Activated naive CD8-positive, alpha-beta T cell (primary cell): ENCODE data around the gene NES.
"Not testable (repeated sequence)": the region's sequence is repeated elsewhere in the genome, so short reads cannot be mapped to it uniquely, and the experiment has no call there.

Experiments used
- H3K27ac Mint-ChIP-seq: one replicate; pipeline ENCODE4 v1.8.0; 2021; ENCODE audit warnings: mixed read lengths
- H3K27me3 Mint-ChIP-seq: one replicate; pipeline ENCODE4 v1.8.0; 2021; ENCODE audit warnings: mixed read lengths
- H3K36me3 Mint-ChIP-seq: one replicate; pipeline ENCODE4 v1.8.0; 2021; ENCODE audit warnings: mixed read lengths
- H3K4me1 Mint-ChIP-seq: one replicate; pipeline ENCODE4 v1.8.0; 2021; ENCODE audit warnings: low read depth, mixed read lengths
- H3K4me3 Mint-ChIP-seq: one replicate; pipeline ENCODE4 v1.8.0; 2021; ENCODE audit warnings: mild to moderate bottlenecking, mixed read lengths
- H3K9me3 Mint-ChIP-seq: one replicate; pipeline ENCODE4 v1.8.0; 2021; ENCODE audit warnings: low read depth, mixed read lengths

The NES gene

GRCh38 chr1:156640842-156641706 lies 36.1 kb downstream of the NES start:
- Mint-ChIP-seq H3K9me3 (no peaks in the 10 kb centered on the region), H3K27me3 (peaks cover 54% of the 10 kb centered on the region), H3K4me1 (peaks cover 32% of the 10 kb centered on the region), H3K4me3 (peak overlapping the region; percentile 71), H3K27ac (no peak overlapping the region), H3K36me3 (no peaks in the 10 kb centered on the region)

DNA sequence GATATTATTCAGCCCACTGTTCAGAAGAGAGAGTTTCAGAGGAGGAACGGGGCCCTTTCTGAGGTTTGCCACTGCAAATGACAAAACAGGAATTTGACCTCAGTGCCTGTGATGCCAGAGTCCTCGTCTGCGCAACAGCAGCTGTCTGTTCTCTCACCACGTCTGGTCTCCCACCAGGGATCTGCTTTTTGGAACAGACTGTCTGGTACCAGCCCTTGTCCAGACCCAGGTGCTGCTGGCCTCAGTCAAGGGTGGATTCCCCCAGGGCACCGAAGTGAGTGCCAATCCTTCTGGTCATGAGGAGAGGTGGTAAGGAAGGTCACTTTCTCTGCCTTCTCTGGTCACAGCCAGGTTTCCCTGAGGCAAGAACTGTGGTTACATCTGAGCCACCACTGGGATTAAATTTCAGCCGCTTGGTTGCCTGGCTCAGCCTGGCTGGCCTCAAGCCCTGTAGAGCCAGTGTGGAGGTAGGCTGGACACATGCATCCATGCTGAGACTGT lies 37.6 kb downstream of the NES start:
- H3K9me3 Mint-ChIP-seq = no peaks in the 10 kb centered on the region
- peaks cover 32% of the 10 kb centered on the region for H3K4me1 Mint-ChIP-seq

DNA sequence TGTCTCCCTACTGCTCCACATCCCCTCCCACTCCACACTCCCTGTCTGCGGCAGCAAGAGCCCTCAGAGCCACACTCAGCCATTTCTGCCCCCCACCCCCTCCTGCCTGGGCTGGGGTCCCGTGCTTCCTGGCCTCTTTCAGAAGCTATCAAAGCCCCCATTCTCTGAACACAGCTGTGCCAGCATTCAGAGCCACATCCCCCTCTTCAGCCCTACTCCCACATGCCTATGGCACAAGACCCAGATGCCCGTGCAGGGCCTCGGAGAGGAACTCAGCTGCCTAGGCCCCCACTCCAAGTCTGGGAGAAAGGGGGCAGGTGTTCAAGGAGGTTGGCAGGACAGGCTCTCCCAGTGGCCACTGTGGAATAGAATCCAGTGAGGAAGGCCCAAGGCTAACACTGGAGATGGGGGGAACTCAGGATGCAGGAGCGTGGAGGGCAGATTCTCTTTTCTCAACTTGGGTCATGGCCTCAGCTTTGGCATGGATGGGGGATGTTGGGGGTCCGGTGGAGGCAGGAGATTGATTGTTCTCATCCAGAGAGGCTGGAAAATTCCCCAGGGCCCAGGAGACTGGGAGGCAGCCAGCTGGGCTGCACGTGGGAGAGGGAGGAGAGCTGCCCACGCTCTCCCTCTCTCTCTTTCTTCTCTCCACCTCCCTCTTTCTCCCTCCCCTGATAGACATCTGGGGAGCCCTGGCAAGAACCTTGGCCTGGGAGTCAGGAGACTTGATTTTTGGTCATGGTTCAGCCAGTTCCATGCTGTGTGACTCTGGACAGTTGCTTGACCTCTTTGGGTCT lies 38.8 kb downstream of the NES start:
- H3K4me3 Mint-ChIP-seq = no peak overlapping the region
- no peaks in the 10 kb centered on the region for H3K36me3 Mint-ChIP-seq
- no peak overlapping the region for H3K27ac Mint-ChIP-seq
- H3K27me3 Mint-ChIP-seq = peaks cover 44% of the 10 kb centered on the region
- no peaks in the 10 kb centered on the region for H3K9me3 Mint-ChIP-seq
- peaks cover 21% of the 10 kb centered on the region for H3K4me1 Mint-ChIP-seq

More for the DNA sequence above, 37.6 kb downstream of the NES start:
- Mint-ChIP-seq H3K36me3 (no peaks in the 10 kb centered on the region), H3K27ac (no peak overlapping the region), H3K27me3 (peaks cover 46% of the 10 kb centered on the region), H3K4me3 (no peak overlapping the region)

GRCh38 chr1:156632355-156632754 lies 44.9 kb downstream of the NES start:
- H3K27me3 Mint-ChIP-seq = peaks cover 37% of the 10 kb centered on the region
- H3K27ac Mint-ChIP-seq = no peak overlapping the region
- H3K9me3 Mint-ChIP-seq = no peaks in the 10 kb centered on the region
- no peaks in the 10 kb centered on the region for H3K36me3 Mint-ChIP-seq
- H3K4me3 Mint-ChIP-seq = no peak overlapping the region
- no peaks in the 10 kb centered on the region for H3K4me1 Mint-ChIP-seq

GRCh38 chr1:156631152-156631551 lies 46.1 kb downstream of the NES start:
- not testable (repeated sequence) for H3K9me3 Mint-ChIP-seq, H3K4me3 Mint-ChIP-seq, H3K36me3 Mint-ChIP-seq, H3K4me1 Mint-ChIP-seq, H3K27ac Mint-ChIP-seq
- peaks cover 36% of the 10 kb centered on the region for H3K27me3 Mint-ChIP-seq

DNA sequence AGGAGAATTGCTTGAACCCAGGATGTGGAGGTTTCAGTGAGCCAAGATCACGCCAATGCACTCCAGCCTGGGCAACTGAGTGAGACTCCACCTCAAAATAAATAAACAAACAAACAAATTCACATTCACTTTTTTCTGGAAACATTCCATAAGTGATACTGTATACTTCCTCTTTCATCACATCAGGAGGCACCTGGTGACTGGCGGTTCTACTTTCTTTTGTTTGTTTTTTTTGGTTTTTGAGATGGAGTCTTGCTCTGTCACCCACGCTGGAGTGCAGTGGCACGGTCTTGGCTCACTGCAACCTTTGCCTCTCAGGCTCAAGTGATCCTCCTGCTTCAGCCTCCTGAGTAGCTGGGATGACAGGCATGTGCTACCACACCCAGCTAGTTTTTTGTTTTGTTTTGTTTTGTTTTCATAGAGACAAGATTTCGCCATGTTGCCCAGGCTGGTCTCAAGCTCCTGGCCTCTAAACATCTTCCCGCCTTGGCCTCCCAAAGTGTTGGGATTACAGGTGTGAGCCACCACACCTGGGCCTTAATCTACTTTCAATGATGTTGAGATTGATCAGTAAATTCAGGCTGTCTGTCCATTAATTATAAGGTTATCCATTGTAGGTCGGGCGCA lies 47.3 kb downstream of the NES start:
- Mint-ChIP-seq H3K4me1 (peaks cover 7% of the 10 kb centered on the region), H3K27ac (no peak overlapping the region), H3K36me3 (no peaks in the 10 kb centered on the region), H3K9me3 (no peaks in the 10 kb centered on the region), H3K27me3 (peaks cover 38% of the 10 kb centered on the region), H3K4me3 (no peak overlapping the region)

- no peak overlapping the region for H3K27ac Mint-ChIP-seq
- H3K4me1 Mint-ChIP-seq = peaks cover 9% of the 10 kb centered on the region
- H3K27me3 Mint-ChIP-seq = peaks cover 38% of the 10 kb centered on the region
- no peak overlapping the region for H3K4me3 Mint-ChIP-seq
- H3K36me3 Mint-ChIP-seq = no peaks in the 10 kb centered on the region
- no peaks in the 10 kb centered on the region for H3K9me3 Mint-ChIP-seq
Measured at GRCh38 chr1:156627313-156627880, 49.8 kb downstream of the NES start.

DNA sequence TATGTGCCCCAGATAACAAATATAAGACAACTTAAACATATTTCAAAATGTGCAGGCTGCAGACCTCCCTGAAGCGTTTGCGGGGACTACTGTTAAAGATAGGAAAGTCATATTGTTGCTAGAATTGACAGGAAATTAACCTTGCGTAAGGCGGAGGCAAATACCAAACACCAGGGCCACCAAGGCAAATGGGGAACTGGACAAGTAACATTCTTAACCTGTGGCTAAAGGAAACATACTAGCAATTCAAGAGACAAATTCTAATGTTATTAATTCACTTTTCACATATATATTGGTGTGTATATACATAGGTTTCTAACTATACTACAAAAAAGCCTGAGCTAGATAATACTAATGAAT lies 51.1 kb downstream of the NES start:
- Mint-ChIP-seq H3K27me3 (peaks cover 36% of the 10 kb centered on the region), H3K9me3 (no peaks in the 10 kb centered on the region), H3K4me3 (peak overlapping the region; percentile 90), H3K27ac (no peak overlapping the region), H3K36me3 (no peaks in the 10 kb centered on the region), H3K4me1 (peaks cover 9% of the 10 kb centered on the region)

- H3K36me3 Mint-ChIP-seq = no peaks in the 10 kb centered on the region
- H3K9me3 Mint-ChIP-seq = no peaks in the 10 kb centered on the region
- peaks cover 9% of the 10 kb centered on the region for H3K4me1 Mint-ChIP-seq
- H3K27ac Mint-ChIP-seq = no peak overlapping the region
- peak overlapping the region; percentile 90 for H3K4me3 Mint-ChIP-seq
- peaks cover 34% of the 10 kb centered on the region for H3K27me3 Mint-ChIP-seq
Measured at GRCh38 chr1:156625436-156626078, 51.6 kb downstream of the NES start.

GRCh38 chr1:156624814-156625435 lies 52.3 kb downstream of the NES start:
- peaks cover 9% of the 10 kb centered on the region for H3K4me1 Mint-ChIP-seq
- no peak overlapping the region for H3K27ac Mint-ChIP-seq
- peaks cover 35% of the 10 kb centered on the region for H3K27me3 Mint-ChIP-seq
- H3K9me3 Mint-ChIP-seq = no peaks in the 10 kb centered on the region
- H3K36me3 Mint-ChIP-seq = no peaks in the 10 kb centered on the region
- peak overlapping the region; percentile 42 for H3K4me3 Mint-ChIP-seq

DNA sequence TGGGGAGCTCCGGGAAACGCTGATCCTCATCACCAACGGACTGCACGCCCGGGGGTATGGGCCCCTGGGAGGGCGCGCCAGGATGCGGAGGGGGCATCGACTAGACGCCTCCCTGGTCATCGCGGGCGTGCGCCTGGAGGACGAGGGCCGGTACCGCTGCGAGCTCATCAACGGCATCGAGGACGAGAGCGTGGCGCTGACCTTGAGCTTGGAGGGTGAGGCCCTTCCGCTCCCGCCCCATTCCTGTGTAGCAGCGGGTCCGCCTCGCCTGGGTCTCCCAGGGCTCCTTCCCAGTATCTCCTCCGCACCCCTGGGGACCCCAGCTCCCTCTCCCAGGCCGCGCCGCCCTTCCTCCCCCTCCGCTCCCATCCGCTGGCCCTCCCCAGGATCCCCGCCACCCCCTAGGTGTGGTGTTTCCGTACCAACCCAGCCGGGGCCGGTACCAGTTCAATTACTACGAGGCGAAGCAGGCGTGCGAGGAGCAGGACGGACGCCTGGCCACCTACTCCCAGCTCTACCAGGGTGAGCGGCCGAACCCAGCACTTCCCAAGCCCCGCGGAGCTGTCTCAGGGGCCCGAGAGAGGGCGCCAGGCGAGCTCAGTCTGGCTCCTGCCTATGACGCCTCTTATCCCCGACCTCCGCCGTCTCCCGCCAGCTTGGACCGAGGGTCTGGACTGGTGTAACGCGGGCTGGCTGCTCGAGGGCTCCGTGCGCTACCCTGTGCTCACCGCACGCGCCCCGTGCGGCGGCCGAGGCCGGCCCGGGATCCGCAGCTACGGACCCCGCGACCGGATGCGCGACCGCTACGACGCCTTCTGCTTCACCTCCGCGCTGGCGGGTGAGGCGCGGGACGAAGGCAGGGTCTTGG lies 53.0 kb downstream of the NES start:
- H3K9me3 Mint-ChIP-seq = no peaks in the 10 kb centered on the region
- H3K4me1 Mint-ChIP-seq = peaks cover 9% of the 10 kb centered on the region
- H3K27me3 Mint-ChIP-seq = peaks cover 37% of the 10 kb centered on the region
- no peak overlapping the region for H3K27ac Mint-ChIP-seq
- peak overlapping the region; percentile 57 for H3K4me3 Mint-ChIP-seq
- H3K36me3 Mint-ChIP-seq = no peaks in the 10 kb centered on the region

DNA sequence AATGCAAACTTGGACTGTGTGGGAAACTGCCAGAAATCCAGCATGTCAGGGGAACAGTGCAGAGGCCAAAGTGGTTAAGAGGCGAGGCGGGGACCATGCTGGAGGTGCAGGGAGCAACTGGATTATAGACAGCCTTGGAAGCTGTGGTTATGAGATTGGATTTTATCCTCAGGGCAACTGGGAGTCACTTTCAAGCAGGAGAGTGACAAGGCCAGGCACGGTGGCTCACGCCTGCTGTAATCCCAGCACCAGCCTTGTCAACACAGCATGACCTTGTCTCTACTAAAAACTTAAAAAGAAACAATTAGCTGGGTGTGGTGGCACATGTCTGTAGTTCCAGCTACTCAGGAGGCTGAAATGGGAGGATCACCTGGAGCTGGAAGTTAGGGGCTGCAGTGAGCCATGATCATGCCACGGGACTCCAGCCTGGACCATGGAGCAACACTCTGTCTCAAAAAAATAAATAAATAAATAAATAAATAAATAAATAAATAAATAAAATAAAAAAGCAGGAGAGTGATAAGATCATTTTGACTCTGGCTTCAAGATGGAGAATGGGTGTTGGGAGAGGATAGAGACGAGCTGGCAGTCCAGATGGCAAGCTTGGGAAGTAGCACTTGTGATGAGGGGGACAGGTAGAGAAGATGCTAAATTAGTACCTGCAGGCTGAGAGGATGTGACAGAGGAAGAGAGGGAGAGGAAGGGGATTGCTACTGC lies 54.5 kb downstream of the NES start:
- Mint-ChIP-seq H3K36me3 (no peaks in the 10 kb centered on the region), H3K9me3 (no peaks in the 10 kb centered on the region), H3K27ac (no peak overlapping the region), H3K27me3 (peaks cover 39% of the 10 kb centered on the region), H3K4me1 (peaks cover 9% of the 10 kb centered on the region), H3K4me3 (peak overlapping the region; percentile 30)

- Mint-ChIP-seq H3K27ac (no peak overlapping the region), H3K36me3 (no peaks in the 10 kb centered on the region), H3K4me3 (no peak overlapping the region), H3K4me1 (peaks cover 2% of the 10 kb centered on the region), H3K27me3 (peaks cover 31% of the 10 kb centered on the region), H3K9me3 (no peaks in the 10 kb centered on the region)
Measured at GRCh38 chr1:156619582-156619955, 57.6 kb downstream of the NES start.
